Astrocyte of the spinal cord (primary cell): ENCODE data around the gene MIER1.

Source experiments
- DNase-seq: peaks from one replicate; pipeline ENCODE4 v3.0.0; 2011; ENCODE audit warnings: low read depth, low spot score
- H3K4me3 ChIP-seq: 2 replicates; pipeline ENCODE4 v1.5.1; 2011; ENCODE audit warnings: low read depth, mild to moderate bottlenecking, low read length, moderate library complexity
- in situ Hi-C: cut with HindIII; loops from 2 replicates; pipeline ENCODE4 v1.10.0; 2017; ENCODE audit warnings: low sequenced_read_pairs
- TF ChIP-seq, protein P1 (sequence below): IDR thresholded peaks from 2 replicates; pipeline ENCODE4 v1.5.1; 2012; ENCODE audit warnings: low read depth, mild to moderate bottlenecking, low read length, inconsistent platforms

The MIER1 gene

GRCh38 chr1:67020765-67021164, 96.0 kb downstream of the MIER1 start:
- TF ChIP-seq, protein P1, sequence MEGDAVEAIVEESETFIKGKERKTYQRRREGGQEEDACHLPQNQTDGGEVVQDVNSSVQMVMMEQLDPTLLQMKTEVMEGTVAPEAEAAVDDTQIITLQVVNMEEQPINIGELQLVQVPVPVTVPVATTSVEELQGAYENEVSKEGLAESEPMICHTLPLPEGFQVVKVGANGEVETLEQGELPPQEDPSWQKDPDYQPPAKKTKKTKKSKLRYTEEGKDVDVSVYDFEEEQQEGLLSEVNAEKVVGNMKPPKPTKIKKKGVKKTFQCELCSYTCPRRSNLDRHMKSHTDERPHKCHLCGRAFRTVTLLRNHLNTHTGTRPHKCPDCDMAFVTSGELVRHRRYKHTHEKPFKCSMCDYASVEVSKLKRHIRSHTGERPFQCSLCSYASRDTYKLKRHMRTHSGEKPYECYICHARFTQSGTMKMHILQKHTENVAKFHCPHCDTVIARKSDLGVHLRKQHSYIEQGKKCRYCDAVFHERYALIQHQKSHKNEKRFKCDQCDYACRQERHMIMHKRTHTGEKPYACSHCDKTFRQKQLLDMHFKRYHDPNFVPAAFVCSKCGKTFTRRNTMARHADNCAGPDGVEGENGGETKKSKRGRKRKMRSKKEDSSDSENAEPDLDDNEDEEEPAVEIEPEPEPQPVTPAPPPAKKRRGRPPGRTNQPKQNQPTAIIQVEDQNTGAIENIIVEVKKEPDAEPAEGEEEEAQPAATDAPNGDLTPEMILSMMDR, result no peak
- in situ Hi-C loops, result no loop called here
- no peak for DNase-seq
- no peak overlapping the region for H3K4me3 ChIP-seq

DNA sequence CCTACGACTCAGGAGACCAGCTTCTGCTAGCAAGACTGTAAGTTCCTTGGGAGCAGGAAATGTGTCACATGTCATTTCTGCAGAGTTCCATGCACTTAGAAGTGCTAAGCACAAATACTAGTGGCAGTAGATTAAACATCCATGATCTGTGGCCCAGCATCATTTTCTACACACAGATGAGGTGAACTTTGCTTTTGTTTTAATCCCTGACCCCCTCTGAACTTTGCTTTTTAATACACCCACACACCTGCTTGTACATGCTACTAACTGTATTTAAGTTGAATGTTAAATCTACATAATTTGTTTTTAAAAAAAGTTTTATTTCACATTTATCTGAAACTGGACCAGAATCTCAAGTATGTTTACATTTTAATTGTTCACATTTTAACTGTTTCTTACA, 104.7 kb downstream of the MIER1 start:
- in situ Hi-C loops, result no loop called here
- TF ChIP-seq, protein P1, result no peak
- no peak overlapping the region for H3K4me3 ChIP-seq
- DNase-seq, result no peak

GRCh38 chr1:67031121-67031858, 106.5 kb downstream of the MIER1 start:
- no peak overlapping the region for H3K4me3 ChIP-seq
- DNase-seq, result peak; percentile 30
- in situ Hi-C loops, result no loop called here
- TF ChIP-seq, protein P1, result no peak

GRCh38 chr1:67031859-67032247, 107.1 kb downstream of the MIER1 start:
- no peak for DNase-seq
- in situ Hi-C loops, result no loop called here
- TF ChIP-seq, protein P1, result no peak
- H3K4me3 ChIP-seq, result no peak overlapping the region
